Measurements from ENCODE around the gene CFAP69. TPM values are rescaled to one million over a fixed set of nuclear protein-coding genes. Genes with fewer than 3 reads are reported as not detected.

CFAP69 gene
- total RNA-seq, 6 experiments from 2014 or later = 1.7 to 8.2 (median 3.8) TPM

- Histone ChIP-seq H3K27me3 (no peaks in the 10 kb centered on the region), H3K27ac (peak overlapping the region in 1 of 3 donors; percentile 93), H3K4me1 (peaks cover 0 to 7% (median 2%) of the 10 kb centered on the region in 4 donors), H3K9me3 (no peaks in the 10 kb centered on the region), H3K4me3 (peak overlapping the region in 1 of 3 donors; percentile 76), H3K36me3 (no peaks in the 10 kb centered on the region)
- DNase-seq (no peak), ATAC-seq (no peak)
- TF ChIP-seq, protein P1, sequence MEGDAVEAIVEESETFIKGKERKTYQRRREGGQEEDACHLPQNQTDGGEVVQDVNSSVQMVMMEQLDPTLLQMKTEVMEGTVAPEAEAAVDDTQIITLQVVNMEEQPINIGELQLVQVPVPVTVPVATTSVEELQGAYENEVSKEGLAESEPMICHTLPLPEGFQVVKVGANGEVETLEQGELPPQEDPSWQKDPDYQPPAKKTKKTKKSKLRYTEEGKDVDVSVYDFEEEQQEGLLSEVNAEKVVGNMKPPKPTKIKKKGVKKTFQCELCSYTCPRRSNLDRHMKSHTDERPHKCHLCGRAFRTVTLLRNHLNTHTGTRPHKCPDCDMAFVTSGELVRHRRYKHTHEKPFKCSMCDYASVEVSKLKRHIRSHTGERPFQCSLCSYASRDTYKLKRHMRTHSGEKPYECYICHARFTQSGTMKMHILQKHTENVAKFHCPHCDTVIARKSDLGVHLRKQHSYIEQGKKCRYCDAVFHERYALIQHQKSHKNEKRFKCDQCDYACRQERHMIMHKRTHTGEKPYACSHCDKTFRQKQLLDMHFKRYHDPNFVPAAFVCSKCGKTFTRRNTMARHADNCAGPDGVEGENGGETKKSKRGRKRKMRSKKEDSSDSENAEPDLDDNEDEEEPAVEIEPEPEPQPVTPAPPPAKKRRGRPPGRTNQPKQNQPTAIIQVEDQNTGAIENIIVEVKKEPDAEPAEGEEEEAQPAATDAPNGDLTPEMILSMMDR (IDR thresholded peaks at IDR 0.05) = no peak
- TF ChIP-seq POLR2A (IDR thresholded peaks at IDR 0.05) = no peak
- WGBS (ENCODE audit: insufficient coverage, low coverage, low lambda C conversion rate, missing lambda C conversion rate) = 33% methylated on average over 5 of the region's 5 CpGs
- intact Hi-C loops (cut with DNase I) = no loop called here
These were observed 34.5 kb upstream of the CFAP69 start for GRCh38 chr7:90210475-90210874.

GRCh38 chr7:90210981-90211380 lies 34.0 kb upstream of the CFAP69 start:
- WGBS (ENCODE audit: insufficient coverage, low coverage, low lambda C conversion rate, missing lambda C conversion rate) = 8% methylated on average over 11 of the region's 11 CpGs
- Histone ChIP-seq H3K36me3 (no peaks in the 10 kb centered on the region), H3K27me3 (no peaks in the 10 kb centered on the region), H3K4me1 (peaks cover 0 to 7% (median 2%) of the 10 kb centered on the region in 4 donors), H3K9me3 (no peaks in the 10 kb centered on the region), H3K27ac (peak overlapping the region; percentile 66 to 93 (median 84)), H3K4me3 (peak overlapping the region; percentile 51 to 76 (median 74))
- ATAC-seq (peak; percentile 45 to 65 (median 48)), DNase-seq (peak in 2 of 3 donors; percentile 40 to 61)
- intact Hi-C loops (cut with DNase I) = no loop called here
- TF ChIP-seq, protein P1 (IDR thresholded peaks at IDR 0.05) = no peak
- TF ChIP-seq POLR2A (IDR thresholded peaks at IDR 0.05) = no peak

- H3K27me3 ChIP-seq = no peaks in the 10 kb centered on the region
- peak within 1 kb of the TSS; percentile 51 to 76 (median 74) for H3K4me3 ChIP-seq
- H3K9me3 ChIP-seq = no peaks in the 10 kb centered on the region
- H3K4me1 ChIP-seq = peaks cover 0 to 7% (median 2%) of the 10 kb centered on the region in 4 donors
- no peaks in the 10 kb centered on the region for H3K36me3 ChIP-seq
- peak; percentile 86 for TF ChIP-seq POLR2A (IDR thresholded peaks at IDR 0.05)
- TF ChIP-seq, protein P1 (IDR thresholded peaks at IDR 0.05) = peak; percentile 47 to 73 (median 48)
- peak; percentile 87 to 93 (median 90) for DNase-seq
- WGBS (ENCODE audit: insufficient coverage, low coverage, low lambda C conversion rate, missing lambda C conversion rate) = 2% methylated on average over 21 of the region's 73 CpGs
- ATAC-seq = peak; percentile 95 to 99 (median 98)
- intact Hi-C loops (cut with DNase I) = no loop called here
- peak within 1 kb of the TSS; percentile 66 to 93 (median 84) for H3K27ac ChIP-seq
These were observed 33.4 kb upstream of the CFAP69 start, which contains the start of gene STEAP2 for GRCh38 chr7:90211391-90212148. Gene STEAP2 (plus strand): TSS chr7:90211740. CDS start chr7:90225083, 13,343 bp downstream.

DNA sequence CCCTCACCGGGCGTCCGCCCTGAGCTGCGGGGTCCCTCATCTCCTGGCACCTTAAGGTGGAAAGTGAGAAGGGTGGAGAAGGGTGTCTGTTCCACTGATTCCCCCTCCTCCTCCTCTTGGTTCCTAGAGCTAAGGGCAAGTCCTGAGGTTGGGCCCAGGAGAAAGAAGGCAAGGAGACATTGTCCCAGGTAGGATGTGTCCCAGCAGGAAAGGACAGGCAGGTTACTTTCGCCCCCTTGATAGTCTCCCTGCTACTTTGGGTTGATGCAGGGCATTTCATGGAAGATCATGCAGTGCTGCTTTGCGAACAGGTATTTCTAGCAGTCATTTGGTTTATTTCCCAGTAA lies 32.9 kb upstream of the CFAP69 start:
- Histone ChIP-seq H3K4me3 (peak overlapping the region; percentile 51 to 76 (median 74)), H3K36me3 (no peaks in the 10 kb centered on the region), H3K9me3 (no peaks in the 10 kb centered on the region), H3K27ac (peak overlapping the region; percentile 66 to 93 (median 84)), H3K27me3 (no peaks in the 10 kb centered on the region), H3K4me1 (peaks cover 0 to 7% (median 2%) of the 10 kb centered on the region in 4 donors)
- DNase-seq = no peak
- 9% methylated on average over 3 of the region's 6 CpGs for WGBS (ENCODE audit: insufficient coverage, low coverage, low lambda C conversion rate, missing lambda C conversion rate)
- intact Hi-C loops (cut with DNase I) = no loop called here
- peak in 1 of 4 donors; percentile 3 for ATAC-seq
- TF ChIP-seq, protein P1 (IDR thresholded peaks at IDR 0.05) = no peak
- TF ChIP-seq POLR2A (IDR thresholded peaks at IDR 0.05) = no peak
